GM18517 (cell line): ENCODE data around the gene C16orf96.
"Not testable (repeated sequence)": the region's sequence is repeated elsewhere in the genome, so short reads cannot be mapped to it uniquely, and the experiment has no call there.

ENCODE experiments used
- ATAC-seq: cut with Tn5 transposase; IDR thresholded peaks from one replicate; pipeline ENCODE4 v1.9.1; 2021; ENCODE audit warnings: mild to moderate bottlenecking, moderate library complexity; ENCODE audit not compliant: unreplicated experiment

The C16orf96 gene

DNA sequence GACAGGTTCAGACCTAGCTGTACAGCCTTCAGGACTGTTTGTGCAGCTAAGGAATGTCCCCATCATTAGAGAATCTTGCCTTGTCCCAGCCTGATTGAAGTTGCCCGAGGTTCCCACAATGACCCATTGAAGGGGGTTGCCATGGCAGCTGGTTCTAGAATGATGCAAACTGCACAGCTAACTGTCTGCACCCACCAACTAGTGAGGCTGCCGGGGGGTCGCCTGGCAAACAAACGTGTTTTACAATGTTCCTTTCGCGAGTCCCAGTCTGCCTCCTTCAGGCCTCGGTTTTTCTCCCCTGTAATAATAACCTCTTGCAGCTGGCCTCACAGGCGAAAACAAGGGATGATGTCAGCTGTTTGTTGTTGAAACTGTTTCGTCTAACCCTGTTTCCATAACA, 5.5 kb downstream of the C16orf96 start:
- no peak for ATAC-seq

DNA sequence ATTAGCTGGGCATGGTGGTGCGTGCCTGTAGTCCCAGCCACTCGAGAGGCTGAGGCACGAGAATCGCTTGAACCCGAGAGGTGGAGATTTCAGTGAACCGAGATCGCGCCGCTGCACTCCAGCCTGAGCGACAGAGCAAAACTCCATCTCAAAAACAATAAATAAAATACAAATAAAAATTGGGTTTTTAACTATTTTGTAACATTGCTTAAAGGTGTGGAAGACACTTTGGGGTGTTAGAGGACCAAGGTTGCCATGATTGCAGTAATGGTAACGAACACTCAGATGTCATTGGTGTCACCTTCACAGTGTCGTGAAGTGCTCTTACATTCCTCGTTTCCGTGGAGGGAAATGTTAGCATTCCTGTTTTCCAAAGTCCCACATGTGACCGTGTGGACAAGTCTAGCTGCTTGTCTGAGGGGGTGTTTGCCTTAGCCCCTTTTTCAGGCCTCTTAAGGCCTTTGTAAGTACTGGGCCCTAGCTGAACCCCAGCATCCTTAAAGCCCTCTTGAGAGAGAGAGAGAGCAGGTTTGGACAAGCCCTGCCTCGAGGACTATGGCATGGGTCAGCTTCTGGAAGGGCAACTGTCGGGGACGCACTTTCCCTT, 8.6 kb downstream of the C16orf96 start:
- no peak for ATAC-seq

DNA sequence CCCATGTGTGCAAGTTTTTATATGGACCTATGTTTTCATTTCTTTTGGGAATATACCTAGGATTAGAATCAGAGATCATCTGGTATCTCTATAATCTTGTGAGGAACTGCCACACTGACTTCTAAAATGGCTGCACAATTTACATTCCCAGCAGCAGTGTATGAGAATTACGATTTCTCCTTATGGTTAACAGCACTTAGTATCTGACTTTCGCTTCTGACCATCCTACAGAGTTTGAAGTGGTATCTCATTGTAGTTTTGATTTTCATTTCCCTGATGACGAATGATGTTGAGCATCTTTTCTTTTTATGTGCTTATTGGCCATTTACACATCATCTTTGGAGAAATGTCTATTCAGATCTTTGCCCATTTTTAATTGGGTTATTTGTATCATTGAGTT, 10.0 kb downstream of the C16orf96 start:
- ATAC-seq = no peak

DNA sequence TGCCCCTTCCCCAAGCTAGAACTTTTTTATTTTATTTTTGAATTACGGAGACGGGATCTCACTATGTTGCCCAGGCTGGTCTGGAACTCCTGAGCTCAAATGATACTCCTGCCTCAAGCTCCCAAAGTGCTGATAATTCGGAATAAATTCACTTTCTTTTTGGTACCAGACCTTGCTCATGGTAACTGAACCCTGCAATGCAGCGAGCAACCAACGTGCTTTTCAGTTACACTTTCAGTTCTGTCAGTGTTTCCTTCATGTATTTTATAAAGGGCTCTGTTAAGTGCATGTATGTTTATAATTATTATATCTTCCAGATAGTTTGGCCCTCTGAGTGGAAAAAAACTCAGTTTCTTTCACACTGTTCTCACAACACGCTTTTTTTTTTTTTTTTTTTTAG, 13.9 kb downstream of the C16orf96 start:
- no peak for ATAC-seq

DNA sequence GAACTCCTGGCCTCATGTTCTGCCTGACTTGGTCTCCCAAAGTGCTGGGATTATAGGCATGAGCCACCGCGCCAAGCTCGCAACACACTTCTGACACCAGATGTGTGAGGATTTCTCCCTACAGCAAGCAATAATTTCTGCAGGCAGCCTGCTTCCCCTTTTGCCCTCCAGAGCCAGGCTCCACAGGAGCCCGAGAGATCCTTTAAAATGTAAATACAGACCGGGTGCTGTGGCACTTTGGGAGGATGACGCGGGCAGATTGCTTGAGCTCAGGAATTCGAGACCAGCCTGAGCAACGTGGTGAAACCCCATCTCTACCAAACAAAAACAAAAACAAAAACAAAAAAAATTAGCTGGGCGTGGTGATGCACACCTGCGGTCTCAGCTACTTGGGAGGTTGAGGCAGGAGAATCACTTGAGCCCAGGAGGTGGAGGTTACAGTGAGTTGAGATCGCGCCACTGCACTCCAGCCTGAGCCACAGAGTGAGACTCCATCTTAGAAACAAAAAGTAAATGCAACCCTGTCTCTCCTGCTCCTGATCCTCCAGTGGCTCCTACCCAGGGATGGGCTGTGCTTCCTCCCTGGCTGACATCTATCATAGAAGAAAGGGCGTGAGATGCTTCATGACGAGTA, 14.7 kb downstream of the C16orf96 start:
- ATAC-seq = no peak

DNA sequence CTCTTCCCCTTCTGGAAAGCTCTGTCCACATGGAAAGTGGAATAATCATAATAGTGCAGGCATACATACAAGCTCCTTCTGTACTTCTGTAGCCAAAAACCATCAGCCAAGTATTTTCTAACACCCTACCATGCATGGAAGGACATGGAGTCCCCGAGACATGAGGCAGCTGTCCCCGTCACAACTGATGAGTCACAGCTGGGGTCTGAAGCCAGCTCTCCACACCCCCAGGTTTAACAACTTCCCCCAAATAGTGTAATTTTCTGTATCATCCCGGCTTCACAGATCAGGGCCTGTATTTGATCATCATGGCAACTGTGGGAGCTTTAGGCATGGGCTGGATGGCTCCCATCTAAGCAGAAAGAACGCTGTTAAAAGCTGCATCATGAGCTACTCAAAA, 16.6 kb downstream of the C16orf96 start:
- ATAC-seq = no peak

DNA sequence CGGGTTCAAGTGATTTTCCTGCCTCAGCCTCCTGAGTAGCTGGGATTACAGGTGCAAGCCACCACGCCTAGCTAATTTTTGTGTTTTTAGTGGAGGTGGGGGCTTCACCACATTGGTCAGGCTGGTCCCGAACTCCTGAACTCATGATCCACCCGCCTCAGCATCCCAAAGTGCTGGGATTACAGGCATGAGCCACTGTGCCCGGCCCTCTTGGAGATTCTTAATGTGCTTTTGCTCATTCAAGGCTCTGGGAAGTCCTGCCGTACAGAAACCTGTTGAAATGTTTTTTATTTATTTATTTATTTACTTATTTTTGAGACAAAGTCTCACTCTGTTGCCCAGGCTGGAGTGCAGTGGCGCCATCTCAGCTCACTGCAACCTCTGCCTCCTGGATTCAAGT, 17.8 kb downstream of the C16orf96 start:
- ATAC-seq = not testable (repeated sequence)

DNA sequence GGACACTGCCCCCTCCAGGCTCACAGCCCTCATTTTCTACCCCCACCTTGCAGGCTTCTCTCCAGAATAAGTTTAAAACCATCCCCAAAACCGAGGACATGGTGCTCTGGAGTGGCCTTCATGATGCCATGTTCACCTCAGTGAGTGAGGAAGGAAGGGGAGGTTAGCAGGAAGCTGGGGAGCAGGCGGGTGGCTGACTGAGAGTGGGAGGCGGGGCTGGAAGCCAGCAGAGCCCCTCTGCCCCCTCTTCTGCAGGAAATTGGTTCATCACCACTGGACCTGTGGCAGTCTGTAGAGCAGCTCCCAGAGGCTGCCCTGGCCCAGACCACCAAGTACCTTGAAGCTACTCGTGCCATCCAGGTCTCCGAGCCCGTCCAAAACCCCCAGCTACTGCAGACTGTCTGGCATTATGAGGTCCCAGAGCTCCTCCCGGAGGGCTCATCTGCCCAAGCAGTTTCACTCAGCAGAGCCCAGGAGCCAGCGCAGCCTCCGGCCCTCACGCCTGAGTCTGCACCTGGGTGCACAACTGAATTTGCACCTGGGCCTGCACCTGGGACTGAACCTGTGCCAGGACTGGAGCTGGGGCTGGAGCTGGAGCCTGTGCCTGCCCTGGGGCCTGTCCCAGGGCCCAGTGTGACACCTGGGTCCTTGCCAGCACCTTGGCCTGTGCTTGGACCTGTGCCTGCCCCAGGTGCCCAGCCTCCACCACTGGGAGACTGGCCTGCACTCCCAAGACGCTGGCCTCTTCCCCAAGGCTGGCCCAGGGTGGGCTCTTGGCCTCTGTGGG, 19.0 kb downstream of the C16orf96 start:
- no peak for ATAC-seq

DNA sequence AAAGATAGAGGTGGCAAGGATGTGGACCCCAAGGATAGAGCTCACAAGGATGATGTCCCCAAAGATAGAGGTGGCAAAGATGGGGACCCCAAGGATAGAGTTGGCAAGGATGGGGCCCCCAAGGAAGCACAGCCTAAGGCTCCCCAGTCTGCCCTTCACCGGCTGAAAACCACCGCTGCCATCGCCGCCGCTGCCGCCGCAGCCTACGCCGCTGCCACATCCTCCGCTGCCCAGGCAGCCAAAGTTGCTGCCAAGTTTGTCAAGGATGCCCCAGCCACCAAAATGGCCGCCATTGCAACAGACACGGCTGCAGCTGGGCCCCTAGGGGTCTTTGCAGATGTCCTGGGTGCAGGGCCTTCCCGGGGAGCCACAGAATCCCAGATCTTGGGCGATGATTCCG, 19.9 kb downstream of the C16orf96 start:
- ATAC-seq = no peak

DNA sequence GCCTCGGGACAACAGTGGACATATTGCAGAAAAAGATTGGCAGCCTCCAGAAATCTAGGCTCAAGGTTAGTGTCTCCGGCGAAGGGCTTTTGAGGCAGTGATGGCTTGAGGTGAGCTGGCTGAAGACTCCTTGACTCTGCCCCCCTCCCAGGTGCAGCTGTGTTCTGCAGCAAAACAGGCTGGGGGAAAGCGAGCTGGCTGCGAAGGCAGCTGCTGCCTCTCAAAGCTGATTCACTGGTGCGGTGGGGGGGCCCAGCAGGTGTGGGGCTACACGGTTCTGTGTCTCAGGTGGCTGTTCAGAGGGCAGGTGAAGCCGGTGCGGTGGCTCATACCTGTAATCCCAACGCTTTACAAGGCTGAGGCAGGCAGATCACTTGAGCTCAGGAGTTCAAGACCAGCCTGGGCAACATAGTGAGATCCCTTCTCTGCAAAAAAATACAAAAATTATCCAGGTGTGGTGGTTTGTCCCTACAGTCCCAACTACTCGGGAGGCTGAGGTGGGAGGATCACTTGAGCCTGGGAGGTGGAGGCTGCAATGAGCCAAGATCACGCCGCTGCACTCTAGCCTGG, 22.9 kb downstream of the C16orf96 start:
- ATAC-seq = no peak

DNA sequence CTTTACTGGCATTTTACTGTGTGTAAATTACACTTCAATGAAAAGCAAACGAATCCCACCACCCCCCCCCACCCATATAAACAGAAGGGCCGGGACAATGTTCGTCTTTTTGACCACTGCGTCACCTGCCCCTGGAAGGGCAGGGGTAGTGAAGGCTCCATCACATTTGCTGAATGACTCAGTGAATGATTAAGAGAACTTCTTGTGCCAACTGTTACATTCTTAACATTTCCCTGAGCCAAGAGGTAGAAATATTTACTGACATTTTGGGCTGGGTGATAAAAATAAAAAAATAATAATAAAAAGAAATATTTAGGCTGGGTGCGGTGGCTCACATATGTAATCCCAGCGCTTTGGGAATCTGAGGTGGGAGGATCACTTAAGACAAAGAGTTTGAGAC, 24.1 kb downstream of the C16orf96 start:
- no peak for ATAC-seq

DNA sequence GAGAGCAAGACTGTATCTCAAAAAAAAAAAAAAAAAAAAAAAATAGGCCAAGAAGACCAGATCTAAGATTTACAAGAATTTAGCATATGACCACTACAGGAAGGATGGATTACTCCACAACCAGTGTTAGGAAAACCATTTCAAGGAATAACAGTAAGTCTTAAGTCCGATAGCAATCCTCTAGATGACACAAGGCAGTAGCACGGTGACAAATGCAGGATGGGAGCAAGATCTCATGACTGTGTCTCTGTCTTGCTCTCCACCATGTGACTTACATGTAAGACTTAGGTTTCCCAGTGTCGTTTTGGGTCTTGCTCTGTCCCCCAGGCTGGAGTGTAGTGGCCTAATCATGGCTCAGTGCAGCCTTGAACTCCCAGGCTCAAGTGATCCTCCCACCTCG, 27.8 kb downstream of the C16orf96 start:
- ATAC-seq = no peak

DNA sequence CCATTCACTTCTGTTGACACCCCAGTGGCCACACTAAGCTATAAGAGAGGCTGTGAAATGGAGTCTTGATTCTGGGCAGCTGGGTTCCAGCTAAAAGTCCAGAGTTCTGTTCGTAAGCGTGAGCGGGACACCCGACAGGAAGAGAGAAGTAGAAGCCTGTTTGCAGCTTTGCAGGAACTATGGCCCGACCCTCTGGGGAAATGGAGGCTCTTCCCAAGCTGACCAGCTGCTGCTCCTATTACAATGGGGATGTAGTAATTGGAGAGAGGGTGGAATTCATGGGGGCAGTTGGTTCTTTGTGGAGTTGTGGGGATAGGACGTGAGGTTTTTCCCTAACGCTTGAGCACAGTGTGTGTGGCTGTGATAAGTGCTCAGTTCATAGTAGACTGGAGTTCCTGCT, 30.2 kb downstream of the C16orf96 start:
- no peak for ATAC-seq

DNA sequence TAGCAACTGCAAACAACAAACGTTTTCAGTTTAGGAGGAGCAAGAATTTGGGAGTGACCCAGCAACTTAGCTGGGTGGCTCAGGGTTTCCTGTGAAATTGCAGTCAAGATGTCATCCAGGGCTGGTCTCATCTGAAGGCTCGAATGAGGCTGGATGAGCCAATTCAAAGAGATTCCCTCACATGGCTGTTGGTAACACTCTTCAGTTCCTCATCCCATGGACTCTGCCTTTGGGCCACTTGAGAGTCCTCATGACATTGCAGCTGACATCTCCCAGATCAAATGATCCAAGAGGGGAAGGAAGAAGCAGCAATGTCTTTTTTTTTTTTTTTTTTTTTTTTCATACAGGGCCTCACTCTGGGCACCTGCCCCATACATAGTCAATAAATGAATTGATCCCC, 32.2 kb downstream of the C16orf96 start:
- ATAC-seq = no peak

DNA sequence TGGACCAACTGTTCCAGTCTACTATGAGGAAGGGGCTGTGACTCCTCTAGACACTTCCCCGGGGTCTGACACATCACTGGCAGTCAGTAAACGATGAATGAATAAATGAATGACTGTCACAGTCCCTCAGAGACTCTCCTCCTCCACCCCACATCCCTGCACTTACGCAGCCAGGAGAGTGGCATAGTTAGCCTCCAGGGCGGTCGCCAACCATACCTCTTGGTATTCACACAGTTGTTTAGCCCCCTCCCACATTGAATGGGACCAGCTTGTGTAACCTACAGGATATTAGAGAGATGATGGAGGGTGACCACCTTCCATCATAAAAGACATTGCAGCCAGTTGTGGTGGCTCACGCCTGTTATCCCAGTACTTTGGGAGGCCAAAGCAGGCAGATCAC, 32.8 kb downstream of the C16orf96 start:
- ATAC-seq = no peak

DNA sequence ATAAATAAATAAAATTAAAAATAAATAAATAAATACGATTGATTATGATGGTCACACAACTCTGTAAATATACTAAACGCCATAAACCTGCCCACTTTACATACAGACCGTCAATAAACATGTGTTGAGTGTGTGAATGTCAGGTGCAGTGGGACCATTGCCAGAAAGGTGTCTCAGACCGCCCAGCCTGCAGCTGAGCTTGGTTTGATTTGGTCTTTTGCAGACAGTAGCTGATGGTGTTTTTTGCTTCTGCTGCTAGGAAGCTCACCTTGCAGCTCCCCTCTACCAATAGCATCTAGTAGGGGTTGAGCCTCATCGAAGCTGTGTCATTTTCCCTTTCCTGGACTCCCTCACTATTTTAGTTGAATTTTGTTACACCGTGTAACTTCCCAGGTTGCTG, 35.1 kb downstream of the C16orf96 start:
- ATAC-seq = no peak

DNA sequence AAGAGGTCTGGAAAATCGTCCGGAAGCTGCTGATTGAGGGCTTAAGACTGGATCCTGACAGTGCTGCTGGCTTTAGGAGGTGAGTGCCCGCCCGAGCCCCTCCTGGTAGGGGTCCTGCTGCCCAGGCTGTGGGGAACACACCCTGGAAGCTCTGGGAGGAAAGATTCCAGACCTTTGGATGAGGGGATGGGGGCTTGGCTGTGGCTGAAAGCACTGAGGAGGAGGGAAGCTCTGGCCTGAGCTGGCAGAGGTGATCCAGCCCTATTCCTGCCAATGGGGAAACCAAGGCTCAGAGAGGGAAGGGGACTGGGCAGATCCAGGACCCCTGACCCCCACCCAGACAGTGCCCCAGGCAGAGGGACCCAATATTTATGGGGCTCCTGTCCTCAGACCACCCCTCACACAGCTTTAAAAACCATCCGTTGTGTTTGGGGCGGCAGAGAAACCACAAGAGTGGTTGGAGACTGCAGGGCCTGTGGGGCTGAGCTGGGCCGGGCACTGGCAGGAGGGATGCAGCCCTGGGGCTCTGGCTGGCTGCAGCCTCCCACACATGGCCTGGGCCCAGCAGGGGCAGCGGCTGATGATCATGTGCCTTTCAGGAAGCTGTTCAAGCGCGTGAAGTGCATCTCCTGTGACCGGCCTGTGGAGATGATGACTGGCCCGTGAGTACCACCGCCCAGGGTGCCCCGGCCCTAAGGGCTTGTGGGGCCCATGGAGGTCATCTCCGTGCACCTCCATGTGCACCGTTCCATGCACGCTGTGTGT, 35.7 kb downstream of the C16orf96 start:
- ATAC-seq = no peak

DNA sequence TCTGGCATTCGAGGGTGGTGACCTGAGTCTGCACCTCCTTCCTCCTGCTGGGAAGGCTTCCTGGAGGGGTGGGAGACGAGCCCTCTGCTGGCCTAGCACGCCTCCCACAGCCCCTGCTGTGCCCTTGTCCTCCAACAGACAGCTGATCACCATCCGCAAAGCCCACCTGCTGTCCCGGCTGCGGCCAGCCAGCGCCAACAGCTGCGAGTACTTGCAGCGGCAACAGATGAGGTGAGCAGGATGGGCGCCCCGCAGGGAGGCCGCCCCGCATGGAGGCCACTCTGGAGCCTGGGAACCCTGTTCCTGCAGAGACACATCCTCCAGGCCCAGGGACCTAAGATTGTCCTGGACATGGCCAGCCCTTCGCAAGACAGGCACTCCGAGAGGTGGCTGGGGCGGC, 36.9 kb downstream of the C16orf96 start:
- ATAC-seq = no peak

DNA sequence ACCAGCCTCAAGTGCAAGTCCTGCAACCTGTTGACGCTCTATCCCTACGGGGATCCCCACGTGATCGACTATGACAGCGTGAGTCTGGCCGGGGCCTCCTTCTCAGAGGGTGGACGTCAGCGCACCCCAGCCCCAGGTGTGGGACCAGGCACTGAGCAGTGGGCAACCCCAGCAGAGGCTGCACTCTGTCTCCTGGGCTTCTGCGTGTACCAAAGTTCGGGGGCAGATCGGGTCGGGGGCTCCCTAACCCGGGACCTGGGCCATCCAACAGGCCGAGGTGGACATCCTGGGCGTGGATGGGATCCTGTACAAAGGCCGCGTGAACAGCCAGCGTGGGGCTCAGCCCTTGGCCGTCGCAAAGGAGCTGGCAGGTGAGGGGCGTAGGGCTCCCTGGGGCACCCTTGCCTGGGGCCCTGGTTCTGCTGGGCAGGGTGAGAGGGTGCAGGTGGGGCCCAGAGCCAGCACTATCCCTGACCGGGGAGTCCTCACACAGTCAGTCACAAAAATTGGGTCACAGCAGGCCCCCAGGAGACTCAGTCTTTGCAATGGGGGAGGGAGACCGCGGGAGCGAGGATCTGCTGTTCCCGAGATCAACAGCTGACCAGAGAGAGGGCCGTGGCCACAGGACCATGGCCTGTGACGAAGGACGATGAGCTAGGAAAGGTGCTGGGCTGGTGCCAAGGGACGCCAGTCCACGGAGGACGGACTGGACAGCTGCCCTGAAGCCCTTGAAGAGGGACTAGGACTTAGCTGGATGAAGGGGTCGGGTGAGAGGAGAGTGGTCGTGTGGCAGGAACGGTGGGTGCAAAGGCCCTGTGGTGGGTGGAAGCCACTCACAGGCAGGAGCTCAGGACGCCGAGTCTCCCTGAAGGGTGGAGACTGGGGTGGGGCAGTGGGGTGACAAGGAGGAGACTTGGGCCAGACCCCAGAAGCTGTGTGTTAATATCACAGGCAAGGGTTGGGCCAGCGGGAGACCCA, 38.6 kb downstream of the C16orf96 start:
- ATAC-seq = no peak

DNA sequence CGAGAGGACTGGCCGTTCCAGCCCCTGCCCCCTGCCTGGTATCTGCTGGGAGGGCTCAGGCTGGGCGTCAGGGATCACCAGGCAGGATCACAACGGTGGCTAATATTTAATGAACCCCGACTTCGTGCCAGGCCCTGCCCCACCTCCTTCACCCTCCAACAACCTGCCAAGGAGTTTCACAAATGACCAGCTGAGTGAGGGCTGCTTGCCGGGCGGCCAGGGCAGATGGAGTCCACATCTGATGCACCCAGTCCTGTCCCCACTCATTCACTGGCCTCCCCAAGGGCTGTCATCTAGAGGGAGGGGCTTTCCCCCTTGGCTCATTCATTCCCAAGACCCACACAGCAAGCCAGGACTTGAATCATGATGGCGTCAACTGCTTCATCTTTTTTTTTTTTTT, 41.0 kb downstream of the C16orf96 start:
- ATAC-seq = no peak
